ENCODE results near the gene PAX7.
A peak's percentile ranks its signal among the peaks of the same experiment; 100 is the strongest.
"Not testable (repeated sequence)": the region's sequence is repeated elsewhere in the genome, so short reads cannot be mapped to it uniquely, and the experiment has no call there.

Gene PAX7

GRCh38 chr1:18765725-18766124, 135.1 kb downstream of the PAX7 start:
- no peaks in the 10 kb centered on the region for H3K36me3 ChIP-seq (ENCODE audit: control insufficient read depth, insufficient read depth, low read length)
- no peak overlapping the region for H3K9ac ChIP-seq (ENCODE audit: low read depth, low read length)
- no peaks in the 10 kb centered on the region for H3K4me1 ChIP-seq (ENCODE audit: control insufficient read depth, insufficient read depth, low read length)
- no peaks in the 10 kb centered on the region for H3K9me3 ChIP-seq (ENCODE audit: control insufficient read depth, insufficient read depth, low read length)
- no peak overlapping the region for H3K4me3 ChIP-seq (ENCODE audit: low read depth, low read length)
- no peaks in the 10 kb centered on the region for H3K27me3 ChIP-seq (ENCODE audit: control insufficient read depth, insufficient read depth, low read length)

GRCh38 chr1:18766328-18766727, 135.7 kb downstream of the PAX7 start:
- Histone ChIP-seq H3K9ac (ENCODE audit: low read depth, low read length) (no peak overlapping the region), H3K4me1 (ENCODE audit: control insufficient read depth, insufficient read depth, low read length) (no peaks in the 10 kb centered on the region), H3K9me3 (ENCODE audit: control insufficient read depth, insufficient read depth, low read length) (no peaks in the 10 kb centered on the region), H3K4me3 (ENCODE audit: low read depth, low read length) (no peak overlapping the region), H3K27me3 (ENCODE audit: control insufficient read depth, insufficient read depth, low read length) (no peaks in the 10 kb centered on the region), H3K36me3 (ENCODE audit: control insufficient read depth, insufficient read depth, low read length) (no peaks in the 10 kb centered on the region)

- H3K9ac ChIP-seq (ENCODE audit: low read depth, low read length); H3K9me3 ChIP-seq (ENCODE audit: control insufficient read depth, insufficient read depth, low read length); H3K36me3 ChIP-seq (ENCODE audit: control insufficient read depth, insufficient read depth, low read length); H3K4me1 ChIP-seq (ENCODE audit: control insufficient read depth, insufficient read depth, low read length); H3K27me3 ChIP-seq (ENCODE audit: control insufficient read depth, insufficient read depth, low read length); H3K4me3 ChIP-seq (ENCODE audit: low read depth, low read length): not testable (repeated sequence)
These were observed 136.9 kb downstream of the PAX7 start for GRCh38 chr1:18767576-18767975.

GRCh38 chr1:18768086-18768485, 137.4 kb downstream of the PAX7 start:
- H3K36me3 ChIP-seq (ENCODE audit: control insufficient read depth, insufficient read depth, low read length): no peaks in the 10 kb centered on the region
- H3K4me3 ChIP-seq (ENCODE audit: low read depth, low read length): no peak overlapping the region
- H3K27me3 ChIP-seq (ENCODE audit: control insufficient read depth, insufficient read depth, low read length): peaks cover under 1% of the 10 kb centered on the region

GRCh38 chr1:18769140-18769539, 138.5 kb downstream of the PAX7 start:
- H3K9me3 ChIP-seq (ENCODE audit: control insufficient read depth, insufficient read depth, low read length): no peaks in the 10 kb centered on the region
- H3K4me3 ChIP-seq (ENCODE audit: low read depth, low read length): no peak overlapping the region
- no peaks in the 10 kb centered on the region for H3K4me1 ChIP-seq (ENCODE audit: control insufficient read depth, insufficient read depth, low read length)
- H3K9ac ChIP-seq (ENCODE audit: low read depth, low read length): no peak overlapping the region
- H3K27me3 ChIP-seq (ENCODE audit: control insufficient read depth, insufficient read depth, low read length): peaks cover 2% of the 10 kb centered on the region
- no peaks in the 10 kb centered on the region for H3K36me3 ChIP-seq (ENCODE audit: control insufficient read depth, insufficient read depth, low read length)

More at GRCh38 chr1:18768086-18768485, 137.4 kb downstream of the PAX7 start:
- H3K9ac ChIP-seq (ENCODE audit: low read depth, low read length): no peak overlapping the region
- no peaks in the 10 kb centered on the region for H3K9me3 ChIP-seq (ENCODE audit: control insufficient read depth, insufficient read depth, low read length)
- H3K4me1 ChIP-seq (ENCODE audit: control insufficient read depth, insufficient read depth, low read length): no peaks in the 10 kb centered on the region

GRCh38 chr1:18770799-18771198, 140.2 kb downstream of the PAX7 start:
- peaks cover 2% of the 10 kb centered on the region for H3K27me3 ChIP-seq (ENCODE audit: control insufficient read depth, insufficient read depth, low read length)

GRCh38 chr1:18773753-18774152, 143.1 kb downstream of the PAX7 start:
- peaks cover 4% of the 10 kb centered on the region for H3K4me1 ChIP-seq (ENCODE audit: control insufficient read depth, insufficient read depth, low read length)
- H3K36me3 ChIP-seq (ENCODE audit: control insufficient read depth, insufficient read depth, low read length): no peaks in the 10 kb centered on the region
- no peak overlapping the region for H3K4me3 ChIP-seq (ENCODE audit: low read depth, low read length)
- H3K27me3 ChIP-seq (ENCODE audit: control insufficient read depth, insufficient read depth, low read length): peaks cover 2% of the 10 kb centered on the region
- no peak overlapping the region for H3K9ac ChIP-seq (ENCODE audit: low read depth, low read length)
- H3K9me3 ChIP-seq (ENCODE audit: control insufficient read depth, insufficient read depth, low read length): no peaks in the 10 kb centered on the region

More at GRCh38 chr1:18770799-18771198, 140.2 kb downstream of the PAX7 start:
- Histone ChIP-seq H3K4me1 (ENCODE audit: control insufficient read depth, insufficient read depth, low read length) (no peaks in the 10 kb centered on the region), H3K9me3 (ENCODE audit: control insufficient read depth, insufficient read depth, low read length) (no peaks in the 10 kb centered on the region), H3K36me3 (ENCODE audit: control insufficient read depth, insufficient read depth, low read length) (no peaks in the 10 kb centered on the region), H3K9ac (ENCODE audit: low read depth, low read length) (no peak overlapping the region), H3K4me3 (ENCODE audit: low read depth, low read length) (no peak overlapping the region)

- H3K9me3 ChIP-seq (ENCODE audit: control insufficient read depth, insufficient read depth, low read length): no peaks in the 10 kb centered on the region
- H3K27me3 ChIP-seq (ENCODE audit: control insufficient read depth, insufficient read depth, low read length): peaks cover 2% of the 10 kb centered on the region
- peaks cover 4% of the 10 kb centered on the region for H3K4me1 ChIP-seq (ENCODE audit: control insufficient read depth, insufficient read depth, low read length)
- no peaks in the 10 kb centered on the region for H3K36me3 ChIP-seq (ENCODE audit: control insufficient read depth, insufficient read depth, low read length)
- no peak overlapping the region for H3K4me3 ChIP-seq (ENCODE audit: low read depth, low read length)
- no peak overlapping the region for H3K9ac ChIP-seq (ENCODE audit: low read depth, low read length)
These were observed 144.7 kb downstream of the PAX7 start for GRCh38 chr1:18775341-18775740.

GRCh38 chr1:18776777-18777176, 146.1 kb downstream of the PAX7 start:
- Histone ChIP-seq H3K4me3 (ENCODE audit: low read depth, low read length) (no peak overlapping the region), H3K9ac (ENCODE audit: low read depth, low read length) (no peak overlapping the region), H3K9me3 (ENCODE audit: control insufficient read depth, insufficient read depth, low read length) (no peaks in the 10 kb centered on the region), H3K27me3 (ENCODE audit: control insufficient read depth, insufficient read depth, low read length) (peaks cover 2% of the 10 kb centered on the region), H3K36me3 (ENCODE audit: control insufficient read depth, insufficient read depth, low read length) (no peaks in the 10 kb centered on the region), H3K4me1 (ENCODE audit: control insufficient read depth, insufficient read depth, low read length) (peaks cover 6% of the 10 kb centered on the region)

GRCh38 chr1:18778437-18778836, 147.8 kb downstream of the PAX7 start:
- no peaks in the 10 kb centered on the region for H3K9me3 ChIP-seq (ENCODE audit: control insufficient read depth, insufficient read depth, low read length)
- H3K4me3 ChIP-seq (ENCODE audit: low read depth, low read length): no peak overlapping the region
- no peaks in the 10 kb centered on the region for H3K27me3 ChIP-seq (ENCODE audit: control insufficient read depth, insufficient read depth, low read length)

GRCh38 chr1:18781031-18781430, 150.4 kb downstream of the PAX7 start:
- H3K4me3 ChIP-seq (ENCODE audit: low read depth, low read length): no peak overlapping the region
- H3K4me1 ChIP-seq (ENCODE audit: control insufficient read depth, insufficient read depth, low read length): peaks cover 9% of the 10 kb centered on the region
- no peaks in the 10 kb centered on the region for H3K36me3 ChIP-seq (ENCODE audit: control insufficient read depth, insufficient read depth, low read length)
- H3K9ac ChIP-seq (ENCODE audit: low read depth, low read length): no peak overlapping the region
- no peaks in the 10 kb centered on the region for H3K9me3 ChIP-seq (ENCODE audit: control insufficient read depth, insufficient read depth, low read length)
- H3K27me3 ChIP-seq (ENCODE audit: control insufficient read depth, insufficient read depth, low read length): peaks cover 3% of the 10 kb centered on the region

More at GRCh38 chr1:18778437-18778836, 147.8 kb downstream of the PAX7 start:
- Histone ChIP-seq H3K9ac (ENCODE audit: low read depth, low read length) (no peak overlapping the region), H3K36me3 (ENCODE audit: control insufficient read depth, insufficient read depth, low read length) (no peaks in the 10 kb centered on the region), H3K4me1 (ENCODE audit: control insufficient read depth, insufficient read depth, low read length) (peaks cover 6% of the 10 kb centered on the region)

GRCh38 chr1:18783705-18784481, 153.2 kb downstream of the PAX7 start:
- Histone ChIP-seq H3K9ac (ENCODE audit: low read depth, low read length) (no peak overlapping the region), H3K4me3 (ENCODE audit: low read depth, low read length) (peak overlapping the region; percentile 37), H3K4me1 (ENCODE audit: control insufficient read depth, insufficient read depth, low read length) (peaks cover 5% of the 10 kb centered on the region), H3K36me3 (ENCODE audit: control insufficient read depth, insufficient read depth, low read length) (no peaks in the 10 kb centered on the region), H3K27me3 (ENCODE audit: control insufficient read depth, insufficient read depth, low read length) (peaks cover 3% of the 10 kb centered on the region), H3K9me3 (ENCODE audit: control insufficient read depth, insufficient read depth, low read length) (no peaks in the 10 kb centered on the region)

Measured in iPS-15b (cell line).